Measurements from ENCODE around the gene TTI1. TPM values are rescaled to one million over a fixed set of nuclear protein-coding genes. Genes with fewer than 3 reads are reported as not detected.

TTI1 gene
- total RNA-seq, 4 donors from 2014 or later: 14.8 to 25.4 (median 20.3) TPM

DNA sequence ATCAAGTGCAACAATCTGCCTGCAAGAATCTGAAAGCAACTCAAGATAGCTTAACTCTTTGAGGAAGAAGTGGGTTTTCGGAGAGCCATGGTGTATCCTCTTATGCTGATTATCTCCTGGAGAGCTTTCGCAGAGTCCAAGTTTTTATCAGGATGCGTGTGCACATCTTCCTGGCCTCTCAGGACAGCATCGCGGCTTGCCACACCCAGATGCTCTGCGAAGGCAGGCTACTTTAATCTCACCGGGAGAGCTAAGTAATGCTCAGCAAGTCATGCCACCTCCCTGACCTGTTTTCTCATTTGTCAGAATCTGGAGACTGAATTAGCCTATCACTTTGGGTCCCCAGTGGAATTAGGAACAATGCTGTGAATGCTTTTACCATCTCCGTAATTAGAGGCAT lies 52.9 kb downstream of the TTI1 start:
- Histone ChIP-seq H3K27me3 (no peaks in the 10 kb centered on the region), H3K27ac (no peak overlapping the region), H3K36me3 (peaks cover 0 to 16% of the 10 kb centered on the region in 2 donors), H3K9me3 (no peaks in the 10 kb centered on the region), H3K4me1 (peaks cover 17 to 18% of the 10 kb centered on the region in 2 donors), H3K4me3 (no peak overlapping the region)
- no peak for ATAC-seq
- TF ChIP-seq POLR2A (IDR thresholded peaks at IDR 0.05): no peak
- TF ChIP-seq, protein P1, sequence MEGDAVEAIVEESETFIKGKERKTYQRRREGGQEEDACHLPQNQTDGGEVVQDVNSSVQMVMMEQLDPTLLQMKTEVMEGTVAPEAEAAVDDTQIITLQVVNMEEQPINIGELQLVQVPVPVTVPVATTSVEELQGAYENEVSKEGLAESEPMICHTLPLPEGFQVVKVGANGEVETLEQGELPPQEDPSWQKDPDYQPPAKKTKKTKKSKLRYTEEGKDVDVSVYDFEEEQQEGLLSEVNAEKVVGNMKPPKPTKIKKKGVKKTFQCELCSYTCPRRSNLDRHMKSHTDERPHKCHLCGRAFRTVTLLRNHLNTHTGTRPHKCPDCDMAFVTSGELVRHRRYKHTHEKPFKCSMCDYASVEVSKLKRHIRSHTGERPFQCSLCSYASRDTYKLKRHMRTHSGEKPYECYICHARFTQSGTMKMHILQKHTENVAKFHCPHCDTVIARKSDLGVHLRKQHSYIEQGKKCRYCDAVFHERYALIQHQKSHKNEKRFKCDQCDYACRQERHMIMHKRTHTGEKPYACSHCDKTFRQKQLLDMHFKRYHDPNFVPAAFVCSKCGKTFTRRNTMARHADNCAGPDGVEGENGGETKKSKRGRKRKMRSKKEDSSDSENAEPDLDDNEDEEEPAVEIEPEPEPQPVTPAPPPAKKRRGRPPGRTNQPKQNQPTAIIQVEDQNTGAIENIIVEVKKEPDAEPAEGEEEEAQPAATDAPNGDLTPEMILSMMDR (IDR thresholded peaks at IDR 0.05 in 4 of 5, conservative IDR thresholded peaks at IDR 0.05 in 1 of 5): no peak
- intact Hi-C loops (cut with DNase I; ENCODE audit: low total_unique reads): no loop called here
- no peak for DNase-seq
- in situ Hi-C loops (cut with MboI; ENCODE audit: low sequenced_read_pairs in 4 of 4): loop anchor here in 3 of 4 donors (25.0 kb wide), 3 partner anchors 193 to 793 kb away; partner anchors contain the start of genes MROH8 (in 1 of the 3) and RPN2 (in 1 of the 3)

DNA sequence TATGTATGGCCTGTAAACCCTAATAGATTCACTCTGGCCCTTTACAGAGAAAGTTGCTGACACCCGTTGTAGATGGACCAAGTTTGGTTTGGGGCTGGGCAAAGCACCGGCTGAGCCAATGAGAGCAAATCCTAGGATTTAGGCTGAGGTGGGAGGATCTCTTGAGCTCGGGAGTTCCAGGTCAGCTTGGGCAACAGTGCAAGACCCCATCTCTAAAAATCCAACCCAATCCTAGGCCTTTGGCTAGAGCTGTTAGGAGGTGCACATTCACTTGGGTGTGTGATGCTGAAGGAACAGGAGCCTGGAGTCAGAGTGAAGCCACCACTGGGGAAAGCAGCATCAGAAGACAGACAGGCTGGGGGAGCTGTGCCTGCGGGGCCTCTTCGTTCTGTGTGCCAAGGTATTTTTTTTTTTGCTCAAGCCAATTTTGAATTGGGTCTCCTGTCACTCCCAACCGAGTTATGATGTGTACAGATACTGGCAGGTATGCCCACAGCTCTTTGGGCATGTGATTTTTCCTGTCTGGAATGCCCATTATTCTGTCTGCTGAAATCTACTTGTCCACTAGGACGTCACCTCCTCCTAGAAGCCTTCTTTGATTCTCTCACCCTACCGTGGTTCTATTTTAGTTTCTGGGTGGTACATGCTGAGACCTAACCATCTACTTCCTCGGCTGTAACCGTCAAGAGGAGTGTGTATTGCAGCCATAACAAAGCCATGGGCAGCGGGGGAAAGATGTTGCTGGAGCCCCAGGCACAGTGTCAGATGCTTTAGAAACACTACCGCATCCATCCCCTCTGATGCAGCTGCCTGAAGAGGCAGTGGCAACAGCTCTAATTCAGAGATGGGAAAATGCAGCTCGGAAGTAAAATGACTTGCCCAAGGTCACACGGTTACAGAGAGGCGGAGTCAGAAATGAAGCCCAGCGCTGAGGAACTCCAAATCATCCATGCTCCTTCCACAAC lies 54.0 kb downstream of the TTI1 start:
- ATAC-seq (no peak), DNase-seq (no peak)
- in situ Hi-C loops (cut with MboI; ENCODE audit: low sequenced_read_pairs in 4 of 4) (loop anchor here in 3 of 4 donors (25.0 kb wide), 3 partner anchors 192 to 792 kb away; partner anchors contain the start of genes MROH8 (in 1 of the 3) and RPN2 (in 1 of the 3)), intact Hi-C loops (cut with DNase I; ENCODE audit: low total_unique reads) (no loop called here)
- Histone ChIP-seq H3K36me3 (peaks cover 0 to 16% of the 10 kb centered on the region in 2 donors), H3K27ac (no peak overlapping the region), H3K27me3 (no peaks in the 10 kb centered on the region), H3K9me3 (no peaks in the 10 kb centered on the region), H3K4me1 (peaks cover 7% of the 10 kb centered on the region in 2 donors), H3K4me3 (no peak overlapping the region)
- TF ChIP-seq POLR2A (IDR thresholded peaks at IDR 0.05): no peak
- TF ChIP-seq, protein P1 (IDR thresholded peaks at IDR 0.05 in 4 of 5, conservative IDR thresholded peaks at IDR 0.05 in 1 of 5): no peak

DNA sequence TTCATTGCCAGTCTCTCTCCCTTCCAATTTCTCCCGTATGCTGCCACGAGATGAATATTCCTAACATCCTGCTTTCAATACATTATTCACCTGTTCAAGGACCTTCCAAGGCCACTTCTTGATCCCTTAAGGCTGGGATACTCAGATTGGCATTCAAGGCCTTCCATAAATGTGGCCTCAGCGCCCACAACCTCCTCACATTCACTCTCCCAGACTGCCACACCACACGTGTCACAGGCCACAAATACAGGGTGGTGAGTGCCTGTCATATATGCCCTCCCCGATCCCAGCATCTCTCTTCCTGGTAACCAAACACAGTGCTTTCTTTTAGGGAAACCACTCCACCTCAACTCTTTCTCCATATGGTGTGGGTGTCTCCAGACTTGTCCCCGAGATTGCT lies 55.5 kb downstream of the TTI1 start:
- H3K4me1 ChIP-seq: no peaks in the 10 kb centered on the region
- H3K4me3 ChIP-seq: no peak overlapping the region
- TF ChIP-seq, protein P1 (IDR thresholded peaks at IDR 0.05 in 4 of 5, conservative IDR thresholded peaks at IDR 0.05 in 1 of 5): no peak
- TF ChIP-seq POLR2A (IDR thresholded peaks at IDR 0.05): no peak
- ATAC-seq (no peak), DNase-seq (no peak)
- no peak overlapping the region for H3K27ac ChIP-seq
- H3K36me3 ChIP-seq: peaks cover 0 to 16% of the 10 kb centered on the region in 2 donors
- H3K9me3 ChIP-seq: no peaks in the 10 kb centered on the region
- in situ Hi-C loops (cut with MboI; ENCODE audit: low sequenced_read_pairs in 4 of 4): loop anchor here in 3 of 4 donors (25.0 kb wide), 3 partner anchors 190 to 790 kb away; partner anchors contain the start of genes MROH8 (in 1 of the 3) and RPN2 (in 1 of the 3)
- intact Hi-C loops (cut with DNase I; ENCODE audit: low total_unique reads): no loop called here
- no peaks in the 10 kb centered on the region for H3K27me3 ChIP-seq

DNA sequence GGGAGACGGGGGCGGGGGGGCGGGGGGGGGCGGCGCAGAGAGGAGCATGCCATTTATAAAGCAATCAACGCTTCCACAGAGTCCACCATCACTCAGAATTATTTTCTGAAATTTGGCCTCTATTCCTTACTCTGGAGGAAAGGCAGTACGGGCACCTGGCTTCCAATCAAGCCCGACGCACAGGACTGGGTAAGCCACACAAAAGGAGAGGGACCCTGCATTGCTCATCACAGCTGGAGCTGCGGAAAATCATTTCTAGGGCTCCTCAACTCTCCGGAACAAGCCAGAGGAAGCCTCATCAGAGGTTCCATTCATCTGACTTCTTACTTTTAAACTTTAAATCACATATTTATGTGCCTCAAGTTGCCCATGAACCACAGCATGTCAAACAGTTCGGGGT lies 55.9 kb downstream of the TTI1 start:
- no peak overlapping the region for H3K27ac ChIP-seq
- no peak overlapping the region for H3K4me3 ChIP-seq
- intact Hi-C loops (cut with DNase I; ENCODE audit: low total_unique reads): no loop called here
- DNase-seq (no peak), ATAC-seq (no peak)
- no peaks in the 10 kb centered on the region for H3K27me3 ChIP-seq
- TF ChIP-seq, protein P1 (IDR thresholded peaks at IDR 0.05 in 4 of 5, conservative IDR thresholded peaks at IDR 0.05 in 1 of 5): no peak
- TF ChIP-seq POLR2A (IDR thresholded peaks at IDR 0.05): no peak
- in situ Hi-C loops (cut with MboI; ENCODE audit: low sequenced_read_pairs in 4 of 4): loop anchor here in 3 of 4 donors (25.0 kb wide), 3 partner anchors 190 to 790 kb away; partner anchors contain the start of genes MROH8 (in 1 of the 3) and RPN2 (in 1 of the 3)
- peaks cover 0 to 16% of the 10 kb centered on the region in 2 donors for H3K36me3 ChIP-seq
- no peaks in the 10 kb centered on the region for H3K4me1 ChIP-seq
- no peaks in the 10 kb centered on the region for H3K9me3 ChIP-seq
